ENCODE measurements around the gene GFI1.
"Not testable (repeated sequence)": the region's sequence is repeated elsewhere in the genome, so short reads cannot be mapped to it uniquely, and the experiment has no call there.

The GFI1 gene

GRCh38 chr1:92465256-92465647 lies 21.5 kb downstream of the GFI1 start:
- DNase-seq (ENCODE audit: low read depth) = no peak

DNA sequence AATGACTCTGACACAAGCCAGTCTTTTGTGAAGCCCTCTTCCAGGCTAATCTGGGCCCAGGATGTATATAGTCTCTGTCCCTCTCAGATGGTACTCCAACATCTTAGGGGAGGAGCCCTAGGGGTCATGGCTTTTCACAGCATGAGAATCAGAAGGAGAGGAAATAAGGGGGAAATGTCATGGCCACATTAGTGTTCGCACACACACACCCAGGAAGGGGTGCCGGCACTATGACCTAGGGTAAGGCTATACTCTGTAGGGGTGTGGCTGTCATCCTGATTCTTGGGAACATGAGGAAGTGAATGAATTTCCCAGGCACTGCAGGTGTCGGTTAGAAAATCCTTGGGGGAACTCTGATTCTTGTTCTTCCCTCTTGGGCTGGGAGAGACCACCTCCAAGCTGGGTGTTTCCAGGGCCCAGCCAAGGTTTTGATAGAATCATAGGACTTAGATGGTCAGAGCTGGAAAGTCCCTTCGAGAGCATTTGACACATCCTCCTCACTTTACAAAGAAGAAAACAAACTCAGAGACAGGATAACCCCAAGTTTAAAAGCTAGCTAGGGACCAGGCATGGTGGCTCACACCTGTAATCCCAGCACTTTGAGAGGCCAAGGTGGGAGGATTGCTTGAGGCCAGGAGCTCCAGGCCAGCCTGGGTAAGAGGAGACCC lies 22.0 kb downstream of the GFI1 start:
- no peak for DNase-seq (ENCODE audit: low read depth)

DNA sequence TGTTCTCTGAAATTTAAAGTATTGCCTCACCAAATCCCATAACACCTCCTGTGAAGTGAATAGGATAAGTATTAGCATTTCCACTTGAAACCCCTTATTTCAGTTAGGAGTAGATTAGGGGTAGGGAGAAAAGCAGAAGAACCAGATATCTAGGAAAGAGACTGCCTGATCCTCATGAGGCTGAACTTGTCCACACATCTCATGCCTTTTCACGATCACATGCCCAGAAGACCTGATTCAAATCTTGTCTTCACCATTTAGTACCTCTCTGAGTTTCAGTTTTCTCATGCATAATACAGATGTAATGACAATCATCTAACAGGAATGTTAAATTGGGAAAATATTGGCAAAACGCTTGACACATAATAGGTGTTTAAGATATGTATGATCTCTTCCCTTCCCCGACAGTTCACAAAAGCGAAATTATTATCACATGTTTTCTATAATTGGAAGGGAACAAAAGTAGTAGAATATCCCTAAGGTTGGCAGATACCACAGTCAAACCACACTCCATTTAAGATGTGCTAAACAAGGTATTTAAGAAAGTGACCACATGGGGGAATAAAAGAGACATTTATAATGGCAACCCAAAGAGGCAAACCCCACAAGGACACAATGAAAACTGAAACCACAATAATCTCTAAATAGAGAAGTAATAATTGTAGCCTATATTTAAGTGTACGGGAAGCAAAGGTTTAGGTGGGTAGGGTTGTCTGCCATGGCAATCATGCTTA lies 25.2 kb downstream of the GFI1 start:
- DNase-seq (ENCODE audit: low read depth) = no peak

DNA sequence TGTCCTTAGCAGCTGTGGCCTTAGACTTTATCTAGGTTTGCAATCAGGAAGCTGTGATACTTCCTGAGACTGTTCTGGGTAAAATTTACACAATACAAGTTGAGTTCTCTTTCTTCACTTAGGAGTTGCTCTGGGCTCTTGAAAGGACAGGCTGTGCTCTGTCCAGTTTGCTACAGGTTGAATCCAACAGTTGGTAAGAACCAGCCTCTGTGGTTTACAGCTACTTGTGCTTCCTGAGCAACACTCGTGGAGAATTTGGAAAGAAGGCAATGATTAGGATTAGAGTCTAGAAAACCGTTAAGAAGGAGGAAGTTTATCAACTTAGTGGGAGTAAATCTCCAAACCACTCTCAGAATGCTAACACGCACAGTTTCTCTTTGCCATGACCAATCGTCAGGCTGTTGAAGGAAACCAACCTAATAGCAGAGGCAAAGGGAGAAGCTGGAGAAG lies 26.8 kb downstream of the GFI1 start:
- no peak for DNase-seq (ENCODE audit: low read depth)

- no peak for DNase-seq (ENCODE audit: low read depth)
Measured at GRCh38 chr1:92458146-92458545, 28.6 kb downstream of the GFI1 start.

DNA sequence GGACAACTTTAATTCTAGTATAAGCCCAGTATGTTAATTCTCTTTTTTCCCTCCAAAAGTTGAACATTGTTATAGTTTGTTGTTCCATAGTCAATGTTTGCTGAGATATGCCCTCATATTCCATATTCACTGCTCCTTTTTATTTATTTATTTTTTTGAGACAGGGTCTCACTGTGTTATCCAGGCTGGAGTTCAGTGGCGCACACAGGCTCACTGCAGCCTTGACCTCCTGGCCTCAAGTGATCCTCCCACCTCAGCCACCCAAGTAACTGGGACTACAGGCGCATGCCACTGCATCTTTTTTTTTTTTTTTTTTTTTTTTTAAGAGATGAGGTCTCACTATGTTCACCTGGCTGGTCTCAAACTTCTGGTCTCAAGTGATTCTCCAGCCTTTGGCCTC lies 38.7 kb downstream of the GFI1 start:
- DNase-seq (ENCODE audit: low read depth) = no peak

GRCh38 chr1:92447033-92447681 lies 39.6 kb downstream of the GFI1 start:
- no peak for DNase-seq (ENCODE audit: low read depth)

GRCh38 chr1:92446546-92446945 lies 40.2 kb downstream of the GFI1 start:
- DNase-seq (ENCODE audit: low read depth) = no peak

GRCh38 chr1:92445865-92446264 lies 40.9 kb downstream of the GFI1 start:
- DNase-seq (ENCODE audit: low read depth) = no peak

GRCh38 chr1:92444351-92444750 lies 42.4 kb downstream of the GFI1 start:
- peak; percentile 12 for DNase-seq (ENCODE audit: low read depth)

- DNase-seq (ENCODE audit: low read depth) = no peak
Measured at GRCh38 chr1:92443893-92444292, 42.8 kb downstream of the GFI1 start.

DNA sequence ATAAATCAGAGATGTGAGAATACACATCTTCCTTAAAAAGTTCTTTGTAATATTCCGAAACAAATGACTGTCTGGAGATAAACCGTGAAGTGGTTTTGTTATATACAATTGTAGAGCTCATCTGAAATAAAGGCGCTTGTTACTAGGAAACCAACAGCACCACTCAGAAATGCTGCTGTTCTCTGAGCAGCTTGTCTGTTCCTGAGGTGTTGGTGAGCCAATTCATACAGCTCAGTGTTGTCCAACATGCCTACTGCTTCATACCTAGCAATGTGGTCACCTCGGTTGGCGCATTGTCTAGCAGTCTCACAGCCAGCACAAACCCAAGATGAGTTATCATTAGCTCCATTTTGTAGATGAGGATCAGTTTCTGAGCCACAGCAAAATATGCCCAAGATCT lies 44.4 kb downstream of the GFI1 start:
- DNase-seq (ENCODE audit: low read depth) = no peak

DNA sequence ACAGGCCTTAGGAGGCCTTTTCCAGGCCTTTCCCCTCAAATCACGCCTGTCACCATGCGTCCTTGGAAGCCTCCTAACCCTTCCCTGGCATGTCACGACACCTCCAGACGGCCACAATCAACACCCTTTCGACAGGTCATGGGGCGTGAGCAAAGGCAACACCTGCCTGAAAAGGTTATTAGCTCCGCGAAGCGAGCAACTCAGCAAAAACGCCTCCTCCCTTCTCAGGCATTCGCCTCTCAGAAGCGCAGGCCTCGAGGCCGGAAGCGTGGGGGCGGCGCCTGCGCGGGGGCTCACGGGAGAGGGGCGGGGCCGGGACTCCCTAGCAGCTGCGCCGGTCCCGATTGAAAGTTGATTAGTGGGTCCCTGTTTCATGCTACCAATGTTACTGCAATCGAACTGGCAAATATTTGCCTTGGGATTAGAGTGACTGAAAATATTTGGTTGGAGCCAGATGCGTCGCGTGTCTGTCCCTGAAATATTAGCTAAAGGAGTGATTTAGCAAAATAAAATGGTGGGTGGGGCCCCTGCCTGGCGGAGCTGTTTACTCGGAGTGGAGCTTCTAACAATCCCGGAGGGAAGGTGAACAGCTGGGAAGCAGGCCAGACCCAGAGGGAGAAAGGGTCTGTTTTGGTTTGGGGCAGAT lies 44.9 kb downstream of the GFI1 start:
- DNase-seq (ENCODE audit: low read depth) = no peak

DNA sequence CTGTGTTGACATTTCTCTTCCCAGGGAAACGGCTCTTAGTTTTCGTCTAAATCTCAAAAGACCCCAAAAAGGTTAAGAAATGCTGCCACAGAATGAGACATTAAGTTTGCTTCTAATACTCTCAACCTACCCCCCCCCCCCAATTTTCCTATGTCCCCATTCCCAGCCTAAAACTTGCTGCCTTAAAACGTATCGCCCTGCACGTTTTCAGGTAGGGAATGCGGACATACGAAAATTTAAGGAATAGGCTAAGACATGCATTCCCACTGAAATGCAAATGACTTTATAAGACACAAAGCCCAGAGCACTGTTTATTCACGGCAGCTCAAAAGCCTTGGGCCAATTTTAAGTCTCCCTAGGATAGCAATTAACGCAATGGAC lies 45.4 kb downstream of the GFI1 start:
- no peak for DNase-seq (ENCODE audit: low read depth)

DNA sequence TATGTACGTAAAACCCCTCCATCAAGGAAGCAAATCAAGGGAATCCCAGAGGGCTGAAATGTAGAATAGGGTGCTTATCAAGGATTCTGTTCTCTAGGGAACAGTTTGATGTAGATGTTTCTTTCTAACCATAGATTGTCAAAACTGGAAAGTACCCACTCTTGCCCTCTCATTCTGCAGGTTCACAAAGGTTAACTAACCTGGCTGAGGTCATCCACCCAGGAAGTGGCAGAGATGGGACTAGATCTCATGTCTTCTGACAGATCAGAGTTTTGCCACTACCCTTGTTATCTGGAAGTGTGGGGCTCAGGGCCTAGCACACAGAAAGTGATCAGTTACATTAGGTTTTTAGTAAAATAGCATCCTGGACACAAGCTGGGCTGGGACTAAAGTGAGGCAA lies 47.4 kb downstream of the GFI1 start:
- DNase-seq (ENCODE audit: low read depth) = no peak

DNA sequence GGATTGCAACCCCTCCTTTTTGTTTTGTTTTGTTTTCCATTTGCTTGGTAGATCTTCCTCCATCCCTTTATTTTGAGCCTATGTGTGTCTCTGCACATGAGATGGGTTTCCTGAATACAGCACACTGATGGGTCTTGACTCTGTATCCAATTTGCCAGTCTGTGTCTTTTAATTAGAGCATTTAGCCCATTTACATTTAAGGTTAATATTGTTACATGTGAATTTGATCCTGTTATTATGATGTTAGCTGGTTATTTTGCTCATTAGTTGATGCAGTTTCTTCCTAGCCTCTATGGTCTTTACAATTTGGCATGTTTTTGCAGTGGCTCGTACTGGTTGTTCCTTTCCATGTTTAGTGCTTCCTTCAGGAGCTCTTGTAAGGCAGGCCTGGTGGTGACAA lies 52.2 kb downstream of the GFI1 start:
- not testable (repeated sequence) for DNase-seq (ENCODE audit: low read depth)

DNA sequence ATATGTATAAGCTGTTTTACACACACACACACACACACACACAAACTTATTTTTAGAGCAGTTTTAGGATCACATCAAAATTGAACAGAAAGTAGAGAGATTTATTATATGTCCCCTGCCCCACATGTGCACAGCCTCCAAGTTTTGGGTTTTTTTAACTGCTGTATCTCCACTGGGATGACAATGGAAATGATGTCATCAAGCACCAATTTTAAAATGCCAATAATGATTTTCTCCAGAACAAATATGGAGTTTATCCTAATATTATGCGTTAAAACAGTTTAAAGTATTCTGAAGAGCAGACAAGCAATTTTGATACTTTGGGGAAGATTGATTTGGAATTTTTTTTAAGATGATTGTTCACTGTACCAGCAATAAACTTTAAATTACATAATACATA lies 56.7 kb downstream of the GFI1 start:
- DNase-seq (ENCODE audit: low read depth) = no peak

DNA sequence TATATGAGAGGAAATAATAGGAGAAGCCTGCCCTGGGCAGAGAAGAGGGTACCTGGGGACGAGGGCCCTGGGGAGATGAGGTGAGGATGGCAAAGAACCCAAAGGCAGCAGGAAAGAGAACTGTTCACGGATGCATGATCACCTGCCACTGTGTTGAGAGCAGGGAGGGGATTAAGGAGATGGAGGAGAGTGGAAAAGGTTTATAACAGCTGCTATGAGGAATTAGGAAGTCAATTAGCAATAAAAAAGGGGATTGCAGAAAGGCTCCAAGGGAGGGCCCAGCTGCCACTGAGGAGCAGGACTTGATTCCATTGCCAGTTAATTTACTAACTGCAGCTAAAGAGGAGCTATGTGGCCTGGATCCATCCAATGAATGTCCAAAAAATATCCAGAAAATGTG lies 61.1 kb downstream of the GFI1 start:
- no peak for DNase-seq (ENCODE audit: low read depth)
